Stimulated activated CD4-positive, alpha-beta T cell treated with anti-CD3 and anti-CD28 coated beads, Interleukin-12 subunit alpha, Interleukin-12 subunit beta, amount 100 ng/mL, for 48 hours (primary cell): Measurements from ENCODE around the gene OTUD3.
"Not testable (repeated sequence)": the region's sequence is repeated elsewhere in the genome, so short reads cannot be mapped to it uniquely, and the experiment has no call there.

ENCODE experiments used
- DNase-seq, 3 donors: peaks; one replicate each; pipeline ENCODE4 v3.0.0-alpha.2; 2020; ENCODE audit warnings: low read depth in 2 of 3, low spot score in 1 of 3

The OTUD3 gene

GRCh38 chr1:19868575-19868974 lies 13.6 kb upstream of the OTUD3 start:
- DNase-seq, result not testable (repeated sequence)

- not testable (repeated sequence) for DNase-seq
Observed at GRCh38 chr1:19869453-19869852, 12.7 kb upstream of the OTUD3 start.

- DNase-seq, result no peak
Observed at GRCh38 chr1:19869929-19870328, 12.3 kb upstream of the OTUD3 start.

GRCh38 chr1:19872190-19872589 lies 10.0 kb upstream of the OTUD3 start:
- DNase-seq, result no peak

GRCh38 chr1:19877181-19877750 lies 4.9 kb upstream of the OTUD3 start:
- no peak for DNase-seq

- DNase-seq, result no peak
Observed at GRCh38 chr1:19877821-19878636, 4.2 kb upstream of the OTUD3 start.

GRCh38 chr1:19878637-19878985 lies 3.6 kb upstream of the OTUD3 start:
- DNase-seq, result no peak

GRCh38 chr1:19879227-19879626 lies 3.0 kb upstream of the OTUD3 start:
- DNase-seq, result no peak

- DNase-seq, result no peak
Observed at GRCh38 chr1:19879661-19880060, 2.5 kb upstream of the OTUD3 start.

- not testable (repeated sequence) for DNase-seq
Observed at GRCh38 chr1:19880841-19881240, 1.4 kb upstream of the OTUD3 start.

GRCh38 chr1:19884312-19884711 lies 2.1 kb downstream of the OTUD3 start:
- no peak for DNase-seq

- DNase-seq, result no peak
Observed at GRCh38 chr1:19885821-19886220, 3.6 kb downstream of the OTUD3 start.

- DNase-seq, result no peak
Observed at GRCh38 chr1:19888112-19888511, 5.9 kb downstream of the OTUD3 start.

- DNase-seq, result no peak
Observed at GRCh38 chr1:19889656-19890055, 7.5 kb downstream of the OTUD3 start.

- no peak for DNase-seq
Observed at GRCh38 chr1:19892129-19892528, 9.9 kb downstream of the OTUD3 start.

GRCh38 chr1:19892628-19893168 lies 10.5 kb downstream of the OTUD3 start:
- no peak for DNase-seq

GRCh38 chr1:19893687-19894086 lies 11.5 kb downstream of the OTUD3 start:
- no peak for DNase-seq

- DNase-seq, result no peak
Observed at GRCh38 chr1:19894218-19894617, 12.0 kb downstream of the OTUD3 start.

GRCh38 chr1:19901653-19902052 lies 19.5 kb downstream of the OTUD3 start:
- no peak for DNase-seq

GRCh38 chr1:19903621-19904020 lies 21.4 kb downstream of the OTUD3 start:
- DNase-seq, result no peak

- no peak for DNase-seq
Observed at GRCh38 chr1:19907456-19907855, 25.3 kb downstream of the OTUD3 start.

- DNase-seq, result no peak
Observed at GRCh38 chr1:19909392-19909791, 27.2 kb downstream of the OTUD3 start.

- DNase-seq, result no peak
Observed at GRCh38 chr1:19909971-19910370, 27.8 kb downstream of the OTUD3 start.
